ENCODE measurements around the gene CES1.

- no peak for TF ChIP-seq POLR2AphosphoS5 (IDR thresholded peaks at IDR 0.05)
- TF ChIP-seq, protein P1, sequence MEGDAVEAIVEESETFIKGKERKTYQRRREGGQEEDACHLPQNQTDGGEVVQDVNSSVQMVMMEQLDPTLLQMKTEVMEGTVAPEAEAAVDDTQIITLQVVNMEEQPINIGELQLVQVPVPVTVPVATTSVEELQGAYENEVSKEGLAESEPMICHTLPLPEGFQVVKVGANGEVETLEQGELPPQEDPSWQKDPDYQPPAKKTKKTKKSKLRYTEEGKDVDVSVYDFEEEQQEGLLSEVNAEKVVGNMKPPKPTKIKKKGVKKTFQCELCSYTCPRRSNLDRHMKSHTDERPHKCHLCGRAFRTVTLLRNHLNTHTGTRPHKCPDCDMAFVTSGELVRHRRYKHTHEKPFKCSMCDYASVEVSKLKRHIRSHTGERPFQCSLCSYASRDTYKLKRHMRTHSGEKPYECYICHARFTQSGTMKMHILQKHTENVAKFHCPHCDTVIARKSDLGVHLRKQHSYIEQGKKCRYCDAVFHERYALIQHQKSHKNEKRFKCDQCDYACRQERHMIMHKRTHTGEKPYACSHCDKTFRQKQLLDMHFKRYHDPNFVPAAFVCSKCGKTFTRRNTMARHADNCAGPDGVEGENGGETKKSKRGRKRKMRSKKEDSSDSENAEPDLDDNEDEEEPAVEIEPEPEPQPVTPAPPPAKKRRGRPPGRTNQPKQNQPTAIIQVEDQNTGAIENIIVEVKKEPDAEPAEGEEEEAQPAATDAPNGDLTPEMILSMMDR (IDR thresholded peaks at IDR 0.05) = no peak
- TF ChIP-seq POLR2A (IDR thresholded peaks at IDR 0.05) = no peak
- no peak for TF ChIP-seq EP300 (IDR thresholded peaks at IDR 0.05; ENCODE audit: low read depth)
Measured at GRCh38 chr16:55830658-55831294, 2.1 kb downstream of the CES1 start.

Measured in transverse colon (tissue), 4 donors.